WTC11 (cell line): Measurements from ENCODE around the gene RFC3.

Experiments
- ATF2 ChIP-seq: sonication (generic); formaldehyde crosslinking; IDR thresholded peaks from 2 replicates; pipeline ENCODE4 v1.8.1; 2022; ENCODE audit warnings: low read depth, missing genetic modification reagents, borderline replicate concordance
- E2F4 ChIP-seq: sonication (generic); formaldehyde crosslinking; IDR thresholded peaks from 2 replicates; pipeline ENCODE4 v1.8.1; 2022; ENCODE audit warnings: low read depth, mild to moderate bottlenecking, moderate library complexity, missing genetic modification reagents, borderline replicate concordance
- ELF4 ChIP-seq: sonication (generic); formaldehyde crosslinking; IDR thresholded peaks from 2 replicates; pipeline ENCODE4 v1.8.1; 2022; ENCODE audit warnings: low read depth, mild to moderate bottlenecking, moderate library complexity, missing genetic modification reagents
- HMGA2 ChIP-seq: fragments of 250-450 bp; sonication (Bioruptor Pico); IDR thresholded peaks from 2 replicates; pipeline ENCODE4 v1.4.0; 2021; ENCODE audit warnings: mild to moderate bottlenecking, moderate library complexity
- NFATC4 ChIP-seq: fragments of 250-450 bp; sonication (Bioruptor Pico); IDR thresholded peaks from 2 replicates; pipeline ENCODE4 v1.9.0; 2021; ENCODE audit warnings: mild to moderate bottlenecking
- NR2C2 ChIP-seq: sonication (generic); formaldehyde crosslinking; IDR thresholded peaks from 2 replicates; pipeline ENCODE4 v1.8.0; 2022; ENCODE audit warnings: mild to moderate bottlenecking, missing genetic modification reagents
- TEAD4 ChIP-seq: sonication (generic); formaldehyde crosslinking; IDR thresholded peaks from 2 replicates; pipeline ENCODE4 v1.8.0; 2022; ENCODE audit warnings: mild to moderate bottlenecking, missing genetic modification reagents
- ZNF121 ChIP-seq: sonication (generic); formaldehyde crosslinking; IDR thresholded peaks from 2 replicates; pipeline ENCODE4 v1.8.0; 2023; ENCODE audit warnings: missing genetic modification reagents
- ZNF232 ChIP-seq: sonication (generic); formaldehyde crosslinking; IDR thresholded peaks from 2 replicates; pipeline ENCODE4 v1.8.0; 2022; ENCODE audit warnings: mild to moderate bottlenecking, missing genetic modification reagents
- TF ChIP-seq, protein P1 (sequence below): fragments of 200-600 bp; IDR thresholded peaks from 2 replicates; pipeline ENCODE4 v1.8.0; 2022; ENCODE audit warnings: antibody characterized with exemption

DNA sequence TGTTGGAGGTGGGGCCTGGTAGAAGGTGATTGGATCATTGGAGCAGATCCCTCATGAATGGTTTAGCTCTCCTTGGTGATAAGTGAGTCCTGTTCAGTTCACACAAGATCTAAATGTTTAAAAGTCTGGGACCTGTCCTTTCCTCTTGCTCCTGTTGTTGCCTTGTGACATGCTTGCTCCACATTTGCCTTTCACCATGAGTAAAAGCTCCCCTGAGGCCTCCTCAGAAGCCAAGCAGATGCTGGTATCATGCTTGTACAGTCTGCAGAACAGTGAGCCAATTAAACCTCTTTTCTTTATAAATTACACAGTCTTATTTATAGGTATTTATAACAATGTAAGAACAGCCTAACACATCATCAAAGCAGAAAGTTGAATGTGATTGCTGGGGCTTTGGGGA lies 24.2 kb upstream of the RFC3 start:
- TF ChIP-seq HMGA2 (no peak), ZNF121 (CRISPR knock-in tag) (no peak), NR2C2 (CRISPR knock-in tag) (no peak), ZNF232 (CRISPR knock-in tag) (no peak), ATF2 (CRISPR knock-in tag) (no peak), E2F4 (CRISPR knock-in tag) (no peak), TEAD4 (CRISPR knock-in tag) (no peak), ELF4 (CRISPR knock-in tag) (no peak), NFATC4 (CRISPR knock-in tag) (no peak)
- TF ChIP-seq, protein P1, sequence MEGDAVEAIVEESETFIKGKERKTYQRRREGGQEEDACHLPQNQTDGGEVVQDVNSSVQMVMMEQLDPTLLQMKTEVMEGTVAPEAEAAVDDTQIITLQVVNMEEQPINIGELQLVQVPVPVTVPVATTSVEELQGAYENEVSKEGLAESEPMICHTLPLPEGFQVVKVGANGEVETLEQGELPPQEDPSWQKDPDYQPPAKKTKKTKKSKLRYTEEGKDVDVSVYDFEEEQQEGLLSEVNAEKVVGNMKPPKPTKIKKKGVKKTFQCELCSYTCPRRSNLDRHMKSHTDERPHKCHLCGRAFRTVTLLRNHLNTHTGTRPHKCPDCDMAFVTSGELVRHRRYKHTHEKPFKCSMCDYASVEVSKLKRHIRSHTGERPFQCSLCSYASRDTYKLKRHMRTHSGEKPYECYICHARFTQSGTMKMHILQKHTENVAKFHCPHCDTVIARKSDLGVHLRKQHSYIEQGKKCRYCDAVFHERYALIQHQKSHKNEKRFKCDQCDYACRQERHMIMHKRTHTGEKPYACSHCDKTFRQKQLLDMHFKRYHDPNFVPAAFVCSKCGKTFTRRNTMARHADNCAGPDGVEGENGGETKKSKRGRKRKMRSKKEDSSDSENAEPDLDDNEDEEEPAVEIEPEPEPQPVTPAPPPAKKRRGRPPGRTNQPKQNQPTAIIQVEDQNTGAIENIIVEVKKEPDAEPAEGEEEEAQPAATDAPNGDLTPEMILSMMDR, result no peak
